ENCODE data around the gene OOSP3. TPM values are rescaled to one million over a fixed set of nuclear protein-coding genes. Genes with fewer than 3 reads are reported as not detected.
"Not testable (repeated sequence)": the region's sequence is repeated elsewhere in the genome, so short reads cannot be mapped to it uniquely, and the experiment has no call there.

OOSP3 gene
- total RNA-seq, 2 experiments from 2014 or later = not detected

DNA sequence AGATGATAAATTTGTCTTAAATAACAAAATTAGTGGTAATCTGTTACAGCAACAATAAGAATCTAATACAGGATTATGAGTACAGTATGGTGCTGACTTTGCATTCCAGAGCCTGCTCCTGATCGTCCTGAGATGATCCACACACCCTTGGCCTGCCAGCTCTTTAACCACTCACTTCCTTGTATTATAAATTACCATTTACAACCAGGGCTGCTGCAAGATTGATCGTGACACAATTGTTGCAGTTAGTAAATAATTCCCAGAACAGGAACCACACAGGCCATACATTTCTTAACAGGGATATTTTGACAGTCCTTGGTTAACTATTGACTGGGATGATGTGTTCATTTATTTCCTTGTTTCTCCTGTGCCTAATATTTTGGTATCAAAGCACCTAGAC lies 29.5 kb upstream of the OOSP3 start:
- Histone ChIP-seq H3K9me3 (ENCODE audit: low read length) (no peaks in the 10 kb centered on the region), H3K27ac (ENCODE audit: low read depth, low read length, poor library complexity, severe bottlenecking) (no peak overlapping the region), H2AFZ (ENCODE audit: low read length) (no peak overlapping the region), H3K4me3 (ENCODE audit: low read depth, low read length, poor library complexity, severe bottlenecking) (no peak overlapping the region), H3K9me2 (ENCODE audit: insufficient read depth, low read length) (no peaks in the 10 kb centered on the region), H3K36me3 (ENCODE audit: insufficient read depth, low read length) (no peaks in the 10 kb centered on the region), H4K20me1 (ENCODE audit: insufficient read depth, low read length) (no peaks in the 10 kb centered on the region), H3K79me2 (ENCODE audit: insufficient read depth, low read depth, low read length) (no peaks in the 10 kb centered on the region), H3K4me2 (ENCODE audit: low read length) (no peak overlapping the region), H3K4me1 (ENCODE audit: insufficient read depth, low read length, poor library complexity, severe bottlenecking) (no peaks in the 10 kb centered on the region)
- ChIA-PET POLR2A (interaction anchor here (0.6 kb wide), 1 partner anchor 20 kb away, joined by 3 read pairs; no protein-coding TSS in a partner anchor), CTCF (ENCODE audit: unreplicated experiment) (no interaction called here)
- TF ChIP-seq EZH2phosphoT487 (IDR thresholded peaks at IDR 0.05; ENCODE audit: borderline replicate concordance, low read depth, low read length) = no peak
- TF ChIP-seq, protein P1, sequence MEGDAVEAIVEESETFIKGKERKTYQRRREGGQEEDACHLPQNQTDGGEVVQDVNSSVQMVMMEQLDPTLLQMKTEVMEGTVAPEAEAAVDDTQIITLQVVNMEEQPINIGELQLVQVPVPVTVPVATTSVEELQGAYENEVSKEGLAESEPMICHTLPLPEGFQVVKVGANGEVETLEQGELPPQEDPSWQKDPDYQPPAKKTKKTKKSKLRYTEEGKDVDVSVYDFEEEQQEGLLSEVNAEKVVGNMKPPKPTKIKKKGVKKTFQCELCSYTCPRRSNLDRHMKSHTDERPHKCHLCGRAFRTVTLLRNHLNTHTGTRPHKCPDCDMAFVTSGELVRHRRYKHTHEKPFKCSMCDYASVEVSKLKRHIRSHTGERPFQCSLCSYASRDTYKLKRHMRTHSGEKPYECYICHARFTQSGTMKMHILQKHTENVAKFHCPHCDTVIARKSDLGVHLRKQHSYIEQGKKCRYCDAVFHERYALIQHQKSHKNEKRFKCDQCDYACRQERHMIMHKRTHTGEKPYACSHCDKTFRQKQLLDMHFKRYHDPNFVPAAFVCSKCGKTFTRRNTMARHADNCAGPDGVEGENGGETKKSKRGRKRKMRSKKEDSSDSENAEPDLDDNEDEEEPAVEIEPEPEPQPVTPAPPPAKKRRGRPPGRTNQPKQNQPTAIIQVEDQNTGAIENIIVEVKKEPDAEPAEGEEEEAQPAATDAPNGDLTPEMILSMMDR (conservative IDR thresholded peaks at IDR 0.05; ENCODE audit: low read length) = no peak
- intact Hi-C loops (cut with micrococcal nuclease; ENCODE audit: unreplicated experiment) = no loop called here
- no TSS peak for BruUV-seq (replicated peaks)
- DNase-seq (ENCODE audit: low spot score) = no peak

DNA sequence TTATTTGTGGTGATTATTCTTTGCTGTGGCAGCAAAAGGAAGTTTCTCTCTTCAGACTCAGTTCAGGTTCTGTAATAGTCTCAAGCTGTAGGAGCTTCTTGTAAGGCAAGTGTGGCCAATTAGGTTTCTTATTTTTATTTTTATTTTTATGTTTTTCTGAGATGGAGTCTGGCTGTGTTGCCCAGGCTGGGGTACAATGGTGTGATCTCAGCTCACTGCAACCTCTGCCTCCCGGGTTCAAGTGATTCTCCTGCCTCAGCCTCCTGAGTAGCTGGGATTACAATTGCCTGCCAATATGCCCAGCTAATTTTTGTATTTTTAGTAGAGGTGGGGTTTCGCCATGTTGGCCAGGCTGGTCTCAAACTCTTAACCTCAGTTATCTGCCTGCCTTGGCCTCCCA lies 29.0 kb upstream of the OOSP3 start:
- H3K36me3 ChIP-seq (ENCODE audit: insufficient read depth, low read length); H3K4me1 ChIP-seq (ENCODE audit: insufficient read depth, low read length, poor library complexity, severe bottlenecking); H3K4me2 ChIP-seq (ENCODE audit: low read length); H4K20me1 ChIP-seq (ENCODE audit: insufficient read depth, low read length); intact Hi-C loops (cut with micrococcal nuclease; ENCODE audit: unreplicated experiment); H2AFZ ChIP-seq (ENCODE audit: low read length); H3K9me2 ChIP-seq (ENCODE audit: insufficient read depth, low read length); H3K9me3 ChIP-seq (ENCODE audit: low read length); POLR2A ChIA-PET; BruUV-seq (replicated peaks); CTCF ChIA-PET (ENCODE audit: unreplicated experiment); DNase-seq (ENCODE audit: low spot score); H3K27ac ChIP-seq (ENCODE audit: low read depth, low read length, poor library complexity, severe bottlenecking); H3K4me3 ChIP-seq (ENCODE audit: low read depth, low read length, poor library complexity, severe bottlenecking); H3K79me2 ChIP-seq (ENCODE audit: insufficient read depth, low read depth, low read length): not testable (repeated sequence)

DNA sequence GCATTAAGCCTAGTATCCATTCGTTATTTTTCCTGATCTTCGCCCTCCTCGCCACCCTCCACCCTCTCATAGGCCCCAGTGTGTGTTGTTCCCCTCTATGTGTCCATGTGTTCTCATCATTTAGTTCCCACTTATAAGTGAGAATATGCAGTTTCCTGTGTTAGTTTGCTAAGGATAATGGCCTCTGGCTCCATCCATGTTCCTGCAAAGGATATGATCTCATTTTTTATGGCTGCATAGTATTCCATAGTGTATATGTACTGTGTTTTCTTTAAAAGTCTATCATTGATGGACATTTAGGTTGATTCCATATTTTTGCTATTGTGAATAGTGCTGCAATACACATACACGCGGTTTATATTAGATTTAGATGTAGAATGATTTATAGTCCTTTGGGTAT lies 27.2 kb upstream of the OOSP3 start:
- H4K20me1 ChIP-seq (ENCODE audit: insufficient read depth, low read length); H3K4me1 ChIP-seq (ENCODE audit: insufficient read depth, low read length, poor library complexity, severe bottlenecking); H3K4me2 ChIP-seq (ENCODE audit: low read length); H3K9me3 ChIP-seq (ENCODE audit: low read length); CTCF ChIA-PET (ENCODE audit: unreplicated experiment); H3K27ac ChIP-seq (ENCODE audit: low read depth, low read length, poor library complexity, severe bottlenecking); H3K9me2 ChIP-seq (ENCODE audit: insufficient read depth, low read length); POLR2A ChIA-PET; H3K4me3 ChIP-seq (ENCODE audit: low read depth, low read length, poor library complexity, severe bottlenecking); H3K79me2 ChIP-seq (ENCODE audit: insufficient read depth, low read depth, low read length); H3K36me3 ChIP-seq (ENCODE audit: insufficient read depth, low read length); DNase-seq (ENCODE audit: low spot score); BruUV-seq (replicated peaks); intact Hi-C loops (cut with micrococcal nuclease; ENCODE audit: unreplicated experiment); H2AFZ ChIP-seq (ENCODE audit: low read length): not testable (repeated sequence)

DNA sequence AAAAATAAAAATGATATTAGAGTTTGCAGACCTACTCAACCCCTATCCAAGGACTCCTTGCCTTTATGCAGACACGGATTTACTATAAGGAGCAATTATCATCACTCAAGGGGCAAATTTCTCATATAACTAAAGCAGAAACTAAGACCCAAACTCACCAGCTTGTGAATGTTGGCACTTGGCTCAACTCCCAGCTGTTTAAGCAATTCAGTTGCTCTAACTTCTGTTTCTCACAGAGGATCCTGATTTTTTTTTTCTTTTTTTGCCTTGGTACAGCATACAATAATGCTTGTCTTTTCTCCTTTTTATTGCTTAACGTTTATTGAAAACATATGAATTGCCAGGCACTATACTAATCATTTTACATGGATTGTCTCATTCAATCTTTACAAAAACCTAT lies 23.7 kb upstream of the OOSP3 start:
- Histone ChIP-seq H3K79me2 (ENCODE audit: insufficient read depth, low read depth, low read length) (no peaks in the 10 kb centered on the region), H3K36me3 (ENCODE audit: insufficient read depth, low read length) (no peaks in the 10 kb centered on the region), H3K4me3 (ENCODE audit: low read depth, low read length, poor library complexity, severe bottlenecking) (no peak overlapping the region), H4K20me1 (ENCODE audit: insufficient read depth, low read length) (no peaks in the 10 kb centered on the region), H3K9me2 (ENCODE audit: insufficient read depth, low read length) (no peaks in the 10 kb centered on the region), H3K4me1 (ENCODE audit: insufficient read depth, low read length, poor library complexity, severe bottlenecking) (no peaks in the 10 kb centered on the region), H3K9me3 (ENCODE audit: low read length) (no peaks in the 10 kb centered on the region), H2AFZ (ENCODE audit: low read length) (no peak overlapping the region), H3K27ac (ENCODE audit: low read depth, low read length, poor library complexity, severe bottlenecking) (no peak overlapping the region), H3K4me2 (ENCODE audit: low read length) (no peak overlapping the region)
- BruUV-seq (replicated peaks) = no TSS peak
- ChIA-PET POLR2A (no interaction called here), CTCF (ENCODE audit: unreplicated experiment) (no interaction called here)
- no peak for DNase-seq (ENCODE audit: low spot score)
- TF ChIP-seq, protein P1 (conservative IDR thresholded peaks at IDR 0.05; ENCODE audit: low read length) = no peak
- no peak for TF ChIP-seq EZH2phosphoT487 (IDR thresholded peaks at IDR 0.05; ENCODE audit: borderline replicate concordance, low read depth, low read length)
- intact Hi-C loops (cut with micrococcal nuclease; ENCODE audit: unreplicated experiment) = no loop called here
